ENCODE data around the gene RAD54L. TPM values are rescaled to one million over a fixed set of nuclear protein-coding genes. Genes with fewer than 3 reads are reported as not detected.

RAD54L gene
- total RNA-seq, 1 experiment from 2014 or later: 25.2 TPM

- peak; percentile 36 for DNase-seq
- BruUV-seq (replicated peaks): no TSS peak
- intact Hi-C loops (cut with micrococcal nuclease; ENCODE audit: unreplicated experiment): loop anchor here (5.0 kb wide), 1 partner anchor 45 kb away; no protein-coding TSS in a partner anchor
- TF ChIP-seq CTCF (IDR thresholded peaks at IDR 0.05; ENCODE audit: unreplicated experiment): no peak
- CTCF ChIA-PET: interaction anchor here (0.6 to 2.1 kb wide), 7 partner anchors 9 to 1291 kb away, joined by 3 to 13 read pairs (median 3); partner anchors contain the start of genes NSUN4 and UROD
- Mint-ChIP-seq H3K4me1 (ENCODE audit: low read depth, unreplicated experiment) (peaks cover 31% of the 10 kb centered on the region), H3K27ac (ENCODE audit: unreplicated experiment) (peak overlapping the region; percentile 97), H3K36me3 (ENCODE audit: insufficient read depth, unreplicated experiment) (peaks cover 77% of the 10 kb centered on the region), H3K27me3 (ENCODE audit: unreplicated experiment) (no peaks in the 10 kb centered on the region), H3K4me3 (ENCODE audit: low read depth, unreplicated experiment) (peak overlapping the region; percentile 99), H3K9me3 (ENCODE audit: low read depth, unreplicated experiment) (no peaks in the 10 kb centered on the region)
Measured at GRCh38 chr1:46302641-46303037, 55.1 kb downstream of the RAD54L start.

GRCh38 chr1:46303038-46303871 lies 55.7 kb downstream of the RAD54L start, which contains the start of the genes LRRC41 and UQCRH:
Gene LRRC41, minus strand, starts transcription at chr1:46303616. Its CDS starts 294 bp downstream, at chr1:46303322.
Gene UQCRH, plus strand, starts transcription at chr1:46303698. Its CDS starts 69 bp downstream, at chr1:46303767.
- no TSS peak for BruUV-seq (replicated peaks)
- Mint-ChIP-seq H3K4me1 (ENCODE audit: low read depth, unreplicated experiment) (peaks cover 31% of the 10 kb centered on the region), H3K9me3 (ENCODE audit: low read depth, unreplicated experiment) (no peaks in the 10 kb centered on the region), H3K36me3 (ENCODE audit: insufficient read depth, unreplicated experiment) (peaks cover 76% of the 10 kb centered on the region), H3K27ac (ENCODE audit: unreplicated experiment) (peak within 1 kb of the TSS; percentile 97), H3K4me3 (ENCODE audit: low read depth, unreplicated experiment) (peak within 1 kb of the TSS; percentile 99), H3K27me3 (ENCODE audit: unreplicated experiment) (no peaks in the 10 kb centered on the region)
- DNase-seq: peak; percentile 93
- CTCF ChIA-PET: interaction anchor here (0.6 to 2.1 kb wide), 7 partner anchors 9 to 1291 kb away, joined by 3 to 13 read pairs (median 3); partner anchors contain the start of genes NSUN4 and UROD
- TF ChIP-seq CTCF (IDR thresholded peaks at IDR 0.05; ENCODE audit: unreplicated experiment): no peak
- intact Hi-C loops (cut with micrococcal nuclease; ENCODE audit: unreplicated experiment): loop anchor here (5.0 kb wide), 1 partner anchor 44 kb away; no protein-coding TSS in a partner anchor

GRCh38 chr1:46303872-46304326 lies 56.3 kb downstream of the RAD54L start:
- CTCF ChIA-PET: interaction anchor here (0.6 to 2.1 kb wide), 3 partner anchors 24 to 37 kb away, joined by 3 to 13 read pairs (median 8); partner anchors contain the start of gene NSUN4
- Mint-ChIP-seq H3K27ac (ENCODE audit: unreplicated experiment) (peak overlapping the region; percentile 97), H3K36me3 (ENCODE audit: insufficient read depth, unreplicated experiment) (peaks cover 82% of the 10 kb centered on the region), H3K4me3 (ENCODE audit: low read depth, unreplicated experiment) (peak overlapping the region; percentile 99), H3K27me3 (ENCODE audit: unreplicated experiment) (no peaks in the 10 kb centered on the region), H3K4me1 (ENCODE audit: low read depth, unreplicated experiment) (peaks cover 31% of the 10 kb centered on the region), H3K9me3 (ENCODE audit: low read depth, unreplicated experiment) (no peaks in the 10 kb centered on the region)
- no peak for DNase-seq
- no peak for TF ChIP-seq CTCF (IDR thresholded peaks at IDR 0.05; ENCODE audit: unreplicated experiment)
- TSS peak; percentile 82 for BruUV-seq (replicated peaks)
- intact Hi-C loops (cut with micrococcal nuclease; ENCODE audit: unreplicated experiment): loop anchor here (5.0 kb wide), 1 partner anchor 43 kb away; no protein-coding TSS in a partner anchor

GRCh38 chr1:46306159-46306530 lies 58.6 kb downstream of the RAD54L start:
- no peaks in the 10 kb centered on the region for H3K9me3 Mint-ChIP-seq (ENCODE audit: low read depth, unreplicated experiment)
- TF ChIP-seq CTCF (IDR thresholded peaks at IDR 0.05; ENCODE audit: unreplicated experiment): no peak
- no peak overlapping the region for H3K27ac Mint-ChIP-seq (ENCODE audit: unreplicated experiment)
- no TSS peak for BruUV-seq (replicated peaks)
- no peak for DNase-seq
- CTCF ChIA-PET: no interaction called here
- no peaks in the 10 kb centered on the region for H3K27me3 Mint-ChIP-seq (ENCODE audit: unreplicated experiment)
- H3K4me3 Mint-ChIP-seq (ENCODE audit: low read depth, unreplicated experiment): peak overlapping the region; percentile 99
- H3K4me1 Mint-ChIP-seq (ENCODE audit: low read depth, unreplicated experiment): peaks cover 21% of the 10 kb centered on the region
- intact Hi-C loops (cut with micrococcal nuclease; ENCODE audit: unreplicated experiment): no loop called here
- H3K36me3 Mint-ChIP-seq (ENCODE audit: insufficient read depth, unreplicated experiment): peaks cover 93% of the 10 kb centered on the region

Data from Calu3 (cell line).